Measurements from ENCODE around the gene CDK10.
A peak's percentile ranks its signal among the peaks of the same experiment; 100 is the strongest.
"Not testable (repeated sequence)": the region's sequence is repeated elsewhere in the genome, so short reads cannot be mapped to it uniquely, and the experiment has no call there.

CDK10 gene

GRCh38 chr16:89697616-89698331 lies 11.3 kb downstream of the CDK10 start:
- H3K27me3 ChIP-seq (ENCODE audit: low read depth, low read length): no peaks in the 10 kb centered on the region
- H3K4me3 ChIP-seq (ENCODE audit: low read depth in 1 of 2, low read length in 2 of 2): no peak overlapping the region
- peaks cover 7 to 35% of the 10 kb centered on the region in 2 donors for H3K36me3 ChIP-seq (ENCODE audit: control insufficient read depth in 1 of 2, insufficient read depth in 2 of 2, low read length in 2 of 2)
- no peaks in the 10 kb centered on the region for H3K9me3 ChIP-seq (ENCODE audit: control insufficient read depth in 1 of 2, low read length in 2 of 2)
- H3K4me1 ChIP-seq (ENCODE audit: control insufficient read depth in 1 of 2, insufficient read depth in 2 of 2, low read length in 2 of 2): peaks cover 0 to 15% of the 10 kb centered on the region in 2 donors
- no peak overlapping the region for H3K27ac ChIP-seq (ENCODE audit: low read length)

GRCh38 chr16:89698717-89699116 lies 12.2 kb downstream of the CDK10 start:
- not testable (repeated sequence) for H3K4me3 ChIP-seq (ENCODE audit: low read depth in 1 of 2, low read length in 2 of 2); H3K9me3 ChIP-seq (ENCODE audit: control insufficient read depth in 1 of 2, low read length in 2 of 2); H3K27me3 ChIP-seq (ENCODE audit: low read depth, low read length); H3K27ac ChIP-seq (ENCODE audit: low read length)
- H3K36me3 ChIP-seq (ENCODE audit: control insufficient read depth in 1 of 2, insufficient read depth in 2 of 2, low read length in 2 of 2): peaks cover 0 to 26% of the 10 kb centered on the region in 2 donors
- H3K4me1 ChIP-seq (ENCODE audit: control insufficient read depth in 1 of 2, insufficient read depth in 2 of 2, low read length in 2 of 2): peaks cover 0 to 15% of the 10 kb centered on the region in 2 donors

- H3K4me1 ChIP-seq (ENCODE audit: control insufficient read depth in 1 of 2, insufficient read depth in 2 of 2, low read length in 2 of 2): peaks cover 0 to 15% of the 10 kb centered on the region in 2 donors
- not testable (repeated sequence) for H3K27ac ChIP-seq (ENCODE audit: low read length); H3K27me3 ChIP-seq (ENCODE audit: low read depth, low read length); H3K9me3 ChIP-seq (ENCODE audit: control insufficient read depth in 1 of 2, low read length in 2 of 2)
- peaks cover 0 to 17% of the 10 kb centered on the region in 2 donors for H3K36me3 ChIP-seq (ENCODE audit: control insufficient read depth in 1 of 2, insufficient read depth in 2 of 2, low read length in 2 of 2)
- H3K4me3 ChIP-seq (ENCODE audit: low read depth in 1 of 2, low read length in 2 of 2): peak overlapping the region; percentile 33 to 60
Measured at GRCh38 chr16:89699629-89700099, 13.2 kb downstream of the CDK10 start.

- Histone ChIP-seq H3K36me3 (ENCODE audit: control insufficient read depth in 1 of 2, insufficient read depth in 2 of 2, low read length in 2 of 2) (peaks cover 0 to 13% of the 10 kb centered on the region in 2 donors), H3K27me3 (ENCODE audit: low read depth, low read length) (no peaks in the 10 kb centered on the region), H3K4me3 (ENCODE audit: low read depth in 1 of 2, low read length in 2 of 2) (peak overlapping the region; percentile 60 to 65), H3K27ac (ENCODE audit: low read length) (peak overlapping the region; percentile 77), H3K9me3 (ENCODE audit: control insufficient read depth in 1 of 2, low read length in 2 of 2) (no peaks in the 10 kb centered on the region), H3K4me1 (ENCODE audit: control insufficient read depth in 1 of 2, insufficient read depth in 2 of 2, low read length in 2 of 2) (peaks cover 0 to 15% of the 10 kb centered on the region in 2 donors)
Measured at GRCh38 chr16:89700100-89700648, 13.7 kb downstream of the CDK10 start.

- Histone ChIP-seq H3K9me3 (ENCODE audit: control insufficient read depth in 1 of 2, low read length in 2 of 2) (no peaks in the 10 kb centered on the region), H3K4me3 (ENCODE audit: low read depth in 1 of 2, low read length in 2 of 2) (peak overlapping the region; percentile 60 to 65), H3K27ac (ENCODE audit: low read length) (peak overlapping the region; percentile 77), H3K27me3 (ENCODE audit: low read depth, low read length) (no peaks in the 10 kb centered on the region), H3K4me1 (ENCODE audit: control insufficient read depth in 1 of 2, insufficient read depth in 2 of 2, low read length in 2 of 2) (peaks cover 0 to 15% of the 10 kb centered on the region in 2 donors), H3K36me3 (ENCODE audit: control insufficient read depth in 1 of 2, insufficient read depth in 2 of 2, low read length in 2 of 2) (peaks cover 0 to 10% of the 10 kb centered on the region in 2 donors)
Measured at GRCh38 chr16:89700649-89701424, 14.3 kb downstream of the CDK10 start.

- Histone ChIP-seq H3K27me3 (ENCODE audit: low read depth, low read length) (no peaks in the 10 kb centered on the region), H3K4me1 (ENCODE audit: control insufficient read depth in 1 of 2, insufficient read depth in 2 of 2, low read length in 2 of 2) (peaks cover 0 to 15% of the 10 kb centered on the region in 2 donors), H3K27ac (ENCODE audit: low read length) (peak within 1 kb of the TSS; percentile 77), H3K4me3 (ENCODE audit: low read depth in 1 of 2, low read length in 2 of 2) (peak within 1 kb of the TSS; percentile 60 to 65), H3K36me3 (ENCODE audit: control insufficient read depth in 1 of 2, insufficient read depth in 2 of 2, low read length in 2 of 2) (peaks cover 0 to 10% of the 10 kb centered on the region in 2 donors), H3K9me3 (ENCODE audit: control insufficient read depth in 1 of 2, low read length in 2 of 2) (no peaks in the 10 kb centered on the region)
Measured at GRCh38 chr16:89701425-89702406, 15.2 kb downstream of the CDK10 start, which contains the start of gene SPATA2L. SPATA2L (minus strand) TSS chr16:89701705; CDS start chr16:89701232, 473 bp downstream.

- Histone ChIP-seq H3K27me3 (ENCODE audit: low read depth, low read length) (no peaks in the 10 kb centered on the region), H3K36me3 (ENCODE audit: control insufficient read depth in 1 of 2, insufficient read depth in 2 of 2, low read length in 2 of 2) (peaks cover 0 to 3% of the 10 kb centered on the region in 2 donors), H3K4me1 (ENCODE audit: control insufficient read depth in 1 of 2, insufficient read depth in 2 of 2, low read length in 2 of 2) (peaks cover 0 to 15% of the 10 kb centered on the region in 2 donors), H3K4me3 (ENCODE audit: low read depth in 1 of 2, low read length in 2 of 2) (no peak overlapping the region), H3K27ac (ENCODE audit: low read length) (no peak overlapping the region), H3K9me3 (ENCODE audit: control insufficient read depth in 1 of 2, low read length in 2 of 2) (no peaks in the 10 kb centered on the region)
Measured at GRCh38 chr16:89704281-89704680, 17.8 kb downstream of the CDK10 start.

- H3K4me1 ChIP-seq (ENCODE audit: control insufficient read depth in 1 of 2, insufficient read depth in 2 of 2, low read length in 2 of 2): peaks cover 0 to 11% of the 10 kb centered on the region in 2 donors
- H3K36me3 ChIP-seq (ENCODE audit: control insufficient read depth in 1 of 2, insufficient read depth in 2 of 2, low read length in 2 of 2): peaks cover 0 to 7% of the 10 kb centered on the region in 2 donors
- H3K27ac ChIP-seq (ENCODE audit: low read length): no peak overlapping the region
- H3K27me3 ChIP-seq (ENCODE audit: low read depth, low read length): no peaks in the 10 kb centered on the region
- no peak overlapping the region for H3K4me3 ChIP-seq (ENCODE audit: low read depth in 1 of 2, low read length in 2 of 2)
- no peaks in the 10 kb centered on the region for H3K9me3 ChIP-seq (ENCODE audit: control insufficient read depth in 1 of 2, low read length in 2 of 2)
Measured at GRCh38 chr16:89705006-89705405, 18.5 kb downstream of the CDK10 start.

- Histone ChIP-seq H3K27me3 (ENCODE audit: low read depth, low read length) (no peaks in the 10 kb centered on the region), H3K4me3 (ENCODE audit: low read depth in 1 of 2, low read length in 2 of 2) (no peak overlapping the region), H3K9me3 (ENCODE audit: control insufficient read depth in 1 of 2, low read length in 2 of 2) (no peaks in the 10 kb centered on the region), H3K36me3 (ENCODE audit: control insufficient read depth in 1 of 2, insufficient read depth in 2 of 2, low read length in 2 of 2) (peaks cover 0 to 7% of the 10 kb centered on the region in 2 donors), H3K27ac (ENCODE audit: low read length) (no peak overlapping the region), H3K4me1 (ENCODE audit: control insufficient read depth in 1 of 2, insufficient read depth in 2 of 2, low read length in 2 of 2) (peaks cover 0 to 5% of the 10 kb centered on the region in 2 donors)
Measured at GRCh38 chr16:89706518-89707260, 20.2 kb downstream of the CDK10 start.

GRCh38 chr16:89707695-89708094 lies 21.2 kb downstream of the CDK10 start:
- H3K4me1 ChIP-seq (ENCODE audit: control insufficient read depth in 1 of 2, insufficient read depth in 2 of 2, low read length in 2 of 2): peaks cover 0 to 9% of the 10 kb centered on the region in 2 donors

More at GRCh38 chr16:89707695-89708094, 21.2 kb downstream of the CDK10 start:
- Histone ChIP-seq H3K27ac (ENCODE audit: low read length) (no peak overlapping the region), H3K36me3 (ENCODE audit: control insufficient read depth in 1 of 2, insufficient read depth in 2 of 2, low read length in 2 of 2) (peaks cover 0 to 7% of the 10 kb centered on the region in 2 donors), H3K9me3 (ENCODE audit: control insufficient read depth in 1 of 2, low read length in 2 of 2) (no peaks in the 10 kb centered on the region), H3K27me3 (ENCODE audit: low read depth, low read length) (no peaks in the 10 kb centered on the region), H3K4me3 (ENCODE audit: low read depth in 1 of 2, low read length in 2 of 2) (no peak overlapping the region)
